SK-N-SH treated with all-trans-retinoic acid at 6 μM for 48 hours (cell line): ENCODE measurements around the gene LCORL.

Source experiments
- ATAC-seq: fragments of 200-7000 bp; cut with Tn5 transposase; 3 replicates; pipeline ENCODE4 v1.9.1; 2020; ENCODE audit warnings: mild to moderate bottlenecking, moderate library complexity
- ARNTL ChIP-seq: fragments of 450-650 bp; formaldehyde crosslinking; IDR thresholded peaks from 2 replicates; pipeline ENCODE4 v1.5.0; 2020; ENCODE audit warnings: low read depth, mild to moderate bottlenecking, moderate library complexity, borderline replicate concordance
- BACH2 ChIP-seq: fragments of 250-450 bp; sonication (Bioruptor Pico); IDR thresholded peaks from 2 replicates; pipeline ENCODE4 v1.9.0; 2021; ENCODE audit warnings: mild to moderate bottlenecking, borderline replicate concordance
- CSDC2 ChIP-seq: fragments of 250-450 bp; sonication (Bioruptor Pico); IDR thresholded peaks from 2 replicates; pipeline ENCODE4 v1.5.0; 2020; ENCODE audit warnings: mild to moderate bottlenecking, moderate library complexity
- ESRRG ChIP-seq: fragments of 250-450 bp; sonication (Bioruptor Pico); IDR thresholded peaks from 2 replicates; pipeline ENCODE4 v1.6.1; 2021; ENCODE audit warnings: mild to moderate bottlenecking
- GLIS3 ChIP-seq: fragments of 250-450 bp; sonication (Bioruptor Pico); IDR thresholded peaks from 2 replicates; pipeline ENCODE4 v1.5.0; 2020; ENCODE audit warnings: mild to moderate bottlenecking, moderate library complexity
- ISL1 ChIP-seq: fragments of 250-450 bp; sonication (Bioruptor Pico); IDR thresholded peaks from 2 replicates; pipeline ENCODE4 v2.1.2; 2022; ENCODE audit warnings: mild to moderate bottlenecking, moderate library complexity
- OSR1 ChIP-seq: fragments of 250-450 bp; sonication (Bioruptor Pico); IDR thresholded peaks from 2 replicates; pipeline ENCODE4 v1.8.0; 2022; ENCODE audit warnings: moderate library complexity, mild to moderate bottlenecking, inconsistent platforms
- PPARA ChIP-seq: fragments of 250-450 bp; sonication (Bioruptor Pico); IDR thresholded peaks from 2 replicates; pipeline ENCODE4 v1.5.0; 2020; ENCODE audit warnings: mild to moderate bottlenecking, borderline replicate concordance
- RARB ChIP-seq: fragments of 250-450 bp; sonication (Bioruptor Pico); IDR thresholded peaks from 2 replicates; pipeline ENCODE4 v1.8.0; 2021; ENCODE audit warnings: mild to moderate bottlenecking, moderate library complexity
- SNAI2 ChIP-seq: fragments of 250-450 bp; sonication (Bioruptor Pico); IDR thresholded peaks from 2 replicates; pipeline ENCODE4 v1.5.0; 2020; ENCODE audit warnings: mild to moderate bottlenecking, moderate library complexity
- TOX ChIP-seq: fragments of 250-450 bp; sonication (Bioruptor Pico); IDR thresholded peaks from 2 replicates; pipeline ENCODE4 v1.8.0; 2021; ENCODE audit warnings: mild to moderate bottlenecking, moderate library complexity, borderline replicate concordance
- ZC3H10 ChIP-seq: fragments of 250-450 bp; sonication (Bioruptor Pico); IDR thresholded peaks from 2 replicates; pipeline ENCODE4 v1.5.1; 2021; ENCODE audit warnings: mild to moderate bottlenecking, moderate library complexity
- ZFP3 ChIP-seq: fragments of 250-450 bp; sonication (Bioruptor Pico); IDR thresholded peaks from 2 replicates; pipeline ENCODE4 v1.5.0; 2020; ENCODE audit warnings: mild to moderate bottlenecking, moderate library complexity
- ZFP30 ChIP-seq: fragments of 450-650 bp; formaldehyde crosslinking; IDR thresholded peaks from 2 replicates; pipeline ENCODE4 v1.5.0; 2022; ENCODE audit warnings: mild to moderate bottlenecking, moderate library complexity
- ZNF565 ChIP-seq: fragments of 450-650 bp; formaldehyde crosslinking; conservative IDR thresholded peaks from 2 replicates; pipeline ENCODE4 v1.5.0; 2020; ENCODE audit warnings: low read depth, mild to moderate bottlenecking, moderate library complexity
- ZNF70 ChIP-seq: fragments of 450-650 bp; formaldehyde crosslinking; IDR thresholded peaks from 2 replicates; pipeline ENCODE4 v1.5.0; 2020; ENCODE audit warnings: mild to moderate bottlenecking, moderate library complexity
- ZNF8 ChIP-seq: fragments of 450-650 bp; formaldehyde crosslinking; IDR thresholded peaks from 2 replicates; pipeline ENCODE4 v1.5.0; 2020; ENCODE audit warnings: mild to moderate bottlenecking, moderate library complexity
- TF ChIP-seq, protein P1 (sequence below): fragments of 250-450 bp; sonication (Bioruptor Pico); IDR thresholded peaks from 2 replicates; pipeline ENCODE4 v1.5.0; 2020; ENCODE audit warnings: mild to moderate bottlenecking, moderate library complexity
- TF ChIP-seq, protein P2 (sequence below): fragments of 250-450 bp; sonication (Bioruptor Pico); IDR thresholded peaks from 2 replicates; pipeline ENCODE4 v1.5.1; 2021; ENCODE audit warnings: mild to moderate bottlenecking, moderate library complexity
- TF ChIP-seq, protein P3 (sequence below): fragments of 250-450 bp; sonication (Bioruptor Pico); IDR thresholded peaks from 2 replicates; pipeline ENCODE4 v1.8.0; 2021; ENCODE audit warnings: low read depth, mild to moderate bottlenecking, moderate library complexity, borderline replicate concordance

LCORL gene

DNA sequence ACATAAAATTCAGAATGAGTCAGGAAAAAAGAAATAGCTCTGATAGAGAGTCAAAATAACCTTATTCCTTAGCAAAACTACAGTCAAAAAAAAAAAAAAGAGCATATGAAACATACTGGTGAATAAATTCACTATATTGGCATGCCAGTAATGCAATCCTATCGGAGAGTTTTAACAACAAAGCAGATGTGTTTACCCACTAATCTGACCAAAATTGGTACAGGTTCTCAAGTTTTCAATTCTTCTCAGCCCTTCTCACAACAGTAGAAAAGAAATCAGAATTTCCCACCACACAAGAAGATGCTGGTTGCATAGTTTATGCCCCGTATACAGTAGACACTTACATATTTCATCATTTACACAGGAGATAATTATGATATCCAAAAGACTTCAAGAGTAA is 59.4 kb downstream of the LCORL start:
- no peak for ATAC-seq
- no peak for TF ChIP-seq ZNF70 (CRISPR knock-in tag)
- no peak for TF ChIP-seq RARB (CRISPR knock-in tag)
- TF ChIP-seq, protein P1, sequence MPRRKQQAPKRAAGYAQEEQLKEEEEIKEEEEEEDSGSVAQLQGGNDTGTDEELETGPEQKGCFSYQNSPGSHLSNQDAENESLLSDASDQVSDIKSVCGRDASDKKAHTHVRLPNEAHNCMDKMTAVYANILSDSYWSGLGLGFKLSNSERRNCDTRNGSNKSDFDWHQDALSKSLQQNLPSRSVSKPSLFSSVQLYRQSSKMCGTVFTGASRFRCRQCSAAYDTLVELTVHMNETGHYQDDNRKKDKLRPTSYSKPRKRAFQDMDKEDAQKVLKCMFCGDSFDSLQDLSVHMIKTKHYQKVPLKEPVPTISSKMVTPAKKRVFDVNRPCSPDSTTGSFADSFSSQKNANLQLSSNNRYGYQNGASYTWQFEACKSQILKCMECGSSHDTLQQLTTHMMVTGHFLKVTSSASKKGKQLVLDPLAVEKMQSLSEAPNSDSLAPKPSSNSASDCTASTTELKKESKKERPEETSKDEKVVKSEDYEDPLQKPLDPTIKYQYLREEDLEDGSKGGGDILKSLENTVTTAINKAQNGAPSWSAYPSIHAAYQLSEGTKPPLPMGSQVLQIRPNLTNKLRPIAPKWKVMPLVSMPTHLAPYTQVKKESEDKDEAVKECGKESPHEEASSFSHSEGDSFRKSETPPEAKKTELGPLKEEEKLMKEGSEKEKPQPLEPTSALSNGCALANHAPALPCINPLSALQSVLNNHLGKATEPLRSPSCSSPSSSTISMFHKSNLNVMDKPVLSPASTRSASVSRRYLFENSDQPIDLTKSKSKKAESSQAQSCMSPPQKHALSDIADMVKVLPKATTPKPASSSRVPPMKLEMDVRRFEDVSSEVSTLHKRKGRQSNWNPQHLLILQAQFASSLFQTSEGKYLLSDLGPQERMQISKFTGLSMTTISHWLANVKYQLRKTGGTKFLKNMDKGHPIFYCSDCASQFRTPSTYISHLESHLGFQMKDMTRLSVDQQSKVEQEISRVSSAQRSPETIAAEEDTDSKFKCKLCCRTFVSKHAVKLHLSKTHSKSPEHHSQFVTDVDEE (CRISPR knock-in tag), result no peak
- TF ChIP-seq, protein P2, sequence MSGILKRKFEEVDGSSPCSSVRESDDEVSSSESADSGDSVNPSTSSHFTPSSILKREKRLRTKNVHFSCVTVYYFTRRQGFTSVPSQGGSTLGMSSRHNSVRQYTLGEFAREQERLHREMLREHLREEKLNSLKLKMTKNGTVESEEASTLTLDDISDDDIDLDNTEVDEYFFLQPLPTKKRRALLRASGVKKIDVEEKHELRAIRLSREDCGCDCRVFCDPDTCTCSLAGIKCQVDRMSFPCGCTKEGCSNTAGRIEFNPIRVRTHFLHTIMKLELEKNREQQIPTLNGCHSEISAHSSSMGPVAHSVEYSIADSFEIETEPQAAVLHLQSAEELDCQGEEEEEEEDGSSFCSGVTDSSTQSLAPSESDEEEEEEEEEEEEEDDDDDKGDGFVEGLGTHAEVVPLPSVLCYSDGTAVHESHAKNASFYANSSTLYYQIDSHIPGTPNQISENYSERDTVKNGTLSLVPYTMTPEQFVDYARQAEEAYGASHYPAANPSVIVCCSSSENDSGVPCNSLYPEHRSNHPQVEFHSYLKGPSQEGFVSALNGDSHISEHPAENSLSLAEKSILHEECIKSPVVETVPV (CRISPR knock-in tag), result no peak
- TF ChIP-seq, protein P3, sequence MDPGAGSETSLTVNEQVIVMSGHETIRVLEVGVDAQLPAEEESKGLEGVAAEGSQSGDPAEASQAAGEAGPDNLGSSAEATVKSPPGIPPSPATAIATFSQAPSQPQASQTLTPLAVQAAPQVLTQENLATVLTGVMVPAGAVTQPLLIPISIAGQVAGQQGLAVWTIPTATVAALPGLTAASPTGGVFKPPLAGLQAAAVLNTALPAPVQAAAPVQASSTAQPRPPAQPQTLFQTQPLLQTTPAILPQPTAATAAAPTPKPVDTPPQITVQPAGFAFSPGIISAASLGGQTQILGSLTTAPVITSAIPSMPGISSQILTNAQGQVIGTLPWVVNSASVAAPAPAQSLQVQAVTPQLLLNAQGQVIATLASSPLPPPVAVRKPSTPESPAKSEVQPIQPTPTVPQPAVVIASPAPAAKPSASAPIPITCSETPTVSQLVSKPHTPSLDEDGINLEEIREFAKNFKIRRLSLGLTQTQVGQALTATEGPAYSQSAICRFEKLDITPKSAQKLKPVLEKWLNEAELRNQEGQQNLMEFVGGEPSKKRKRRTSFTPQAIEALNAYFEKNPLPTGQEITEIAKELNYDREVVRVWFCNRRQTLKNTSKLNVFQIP (CRISPR knock-in tag), result no peak
- no peak for TF ChIP-seq ZNF8 (CRISPR knock-in tag)
- TF ChIP-seq ARNTL (CRISPR knock-in tag), result no peak
- no peak for TF ChIP-seq ZFP3 (CRISPR knock-in tag)
- no peak for TF ChIP-seq CSDC2
- TF ChIP-seq SNAI2 (CRISPR knock-in tag), result no peak
- no peak for TF ChIP-seq TOX (CRISPR knock-in tag)
- TF ChIP-seq OSR1, result no peak
- no peak for TF ChIP-seq BACH2 (CRISPR knock-in tag)
- no peak for TF ChIP-seq ZC3H10
- no peak for TF ChIP-seq ISL1 (CRISPR knock-in tag)
- no peak for TF ChIP-seq GLIS3 (CRISPR knock-in tag)

DNA sequence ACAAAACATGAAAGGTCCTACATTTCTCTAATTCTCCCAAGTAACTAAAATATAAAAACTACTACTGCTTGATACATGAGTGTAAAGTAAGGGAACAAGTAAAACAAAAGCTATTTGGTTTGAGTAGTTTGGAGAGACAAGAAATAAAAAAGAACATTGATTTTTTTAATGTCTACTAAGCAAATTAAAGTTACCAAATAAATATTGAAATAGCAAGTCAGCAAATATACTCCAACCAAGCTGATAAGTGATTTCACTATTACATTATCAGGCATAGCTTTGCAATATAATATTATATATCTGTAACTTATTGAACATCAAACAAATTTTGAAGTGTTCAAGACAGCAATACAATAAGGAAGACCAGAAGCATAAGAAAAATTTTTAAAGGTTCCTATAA is 60.3 kb downstream of the LCORL start:
- ATAC-seq, result no peak
- no peak for TF ChIP-seq OSR1

DNA sequence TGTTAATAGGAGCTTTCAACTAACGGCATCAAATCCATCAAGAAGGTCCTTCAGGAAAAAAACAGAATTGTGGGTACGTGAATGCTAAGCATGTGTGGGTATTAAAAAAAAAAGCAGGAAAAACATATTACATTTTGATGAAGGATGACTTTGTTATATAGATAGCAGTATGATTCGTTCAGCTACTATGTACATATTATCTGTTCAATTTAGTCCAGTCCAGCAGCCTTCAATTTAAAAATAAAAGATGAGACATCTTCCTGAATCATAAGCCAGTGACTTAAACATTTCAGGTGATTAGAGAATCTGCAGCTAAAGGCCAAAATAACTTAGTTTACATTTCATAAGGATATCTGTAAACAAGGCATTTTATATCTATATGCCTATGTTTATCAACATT is 63.4 kb downstream of the LCORL start:
- TF ChIP-seq GLIS3 (CRISPR knock-in tag), result no peak
- TF ChIP-seq PPARA (CRISPR knock-in tag), result no peak
- TF ChIP-seq ZNF70 (CRISPR knock-in tag), result no peak
- no peak for TF ChIP-seq ISL1 (CRISPR knock-in tag)
- TF ChIP-seq, protein P2 (CRISPR knock-in tag), result no peak
- TF ChIP-seq ZFP30, result no peak
- no peak for TF ChIP-seq OSR1
- TF ChIP-seq RARB (CRISPR knock-in tag), result no peak
- no peak for TF ChIP-seq ESRRG (CRISPR knock-in tag)
- TF ChIP-seq BACH2 (CRISPR knock-in tag), result no peak
- TF ChIP-seq ARNTL (CRISPR knock-in tag), result no peak
- TF ChIP-seq CSDC2, result no peak
- TF ChIP-seq ZNF565 (CRISPR knock-in tag), result no peak
- TF ChIP-seq, protein P1 (CRISPR knock-in tag), result no peak
- ATAC-seq, result no peak
